ENCODE measurements around the gene BTK.
"Not testable (repeated sequence)": the region's sequence is repeated elsewhere in the genome, so short reads cannot be mapped to it uniquely, and the experiment has no call there.

Gene BTK

GRCh38 chrX:101348452-101349192 is 37.4 kb downstream of the BTK start, which contains the start of gene TIMM8A:
Gene TIMM8A (minus strand): TSS chrX:101348742. CDS start chrX:101348664, 78 bp downstream.
- H4K20me1 ChIP-seq (ENCODE audit: control insufficient read depth, insufficient read depth, low read depth, low read length): no peaks in the 10 kb centered on the region
- H3K79me2 ChIP-seq (ENCODE audit: control insufficient read depth, low read length): peaks cover 44% of the 10 kb centered on the region
- peak within 1 kb of the TSS; percentile 85 for H3K4me2 ChIP-seq (ENCODE audit: low read length)
- H3K27ac ChIP-seq (ENCODE audit: low read depth, low read length): peak within 1 kb of the TSS; percentile 62
- H3F3A ChIP-seq (ENCODE audit: control insufficient read depth, insufficient read depth): peaks cover 7% of the 10 kb centered on the region
- peaks cover 18% of the 10 kb centered on the region for H3K4me1 ChIP-seq (ENCODE audit: control insufficient read depth, low read length)
- no peaks in the 10 kb centered on the region for H3K9me2 ChIP-seq (replicated peaks; ENCODE audit: control insufficient read depth, low read length)
- H3K4me3 ChIP-seq (ENCODE audit: low read length): peak within 1 kb of the TSS; percentile 89
- no peaks in the 10 kb centered on the region for H3K27me3 ChIP-seq (ENCODE audit: control insufficient read depth, low read length)
- H3K36me3 ChIP-seq (ENCODE audit: control insufficient read depth, low read length): peaks cover 52% of the 10 kb centered on the region
- no peaks in the 10 kb centered on the region for H3K9me3 ChIP-seq (ENCODE audit: control insufficient read depth, insufficient read depth, low read length)
- no peak for TF ChIP-seq CTCF (IDR thresholded peaks at IDR 0.05; ENCODE audit: low read depth, low read length, poor library complexity, severe bottlenecking)

GRCh38 chrX:101347859-101348451 is 38.0 kb downstream of the BTK start:
- H3K4me1 ChIP-seq (ENCODE audit: control insufficient read depth, low read length): peaks cover 18% of the 10 kb centered on the region
- H3K27ac ChIP-seq (ENCODE audit: low read depth, low read length): peak overlapping the region; percentile 62
- H3K9me3 ChIP-seq (ENCODE audit: control insufficient read depth, insufficient read depth, low read length): no peaks in the 10 kb centered on the region

GRCh38 chrX:101337776-101338271 is 48.2 kb downstream of the BTK start:
- Histone ChIP-seq H3K9me2 (replicated peaks; ENCODE audit: control insufficient read depth, low read length) (no peaks in the 10 kb centered on the region), H3F3A (ENCODE audit: control insufficient read depth, insufficient read depth) (no peaks in the 10 kb centered on the region), H3K4me2 (ENCODE audit: low read length) (no peak overlapping the region), H3K27ac (ENCODE audit: low read depth, low read length) (no peak overlapping the region), H3K9me3 (ENCODE audit: control insufficient read depth, insufficient read depth, low read length) (no peaks in the 10 kb centered on the region), H4K20me1 (ENCODE audit: control insufficient read depth, insufficient read depth, low read depth, low read length) (no peaks in the 10 kb centered on the region), H3K79me2 (ENCODE audit: control insufficient read depth, low read length) (no peaks in the 10 kb centered on the region), H3K36me3 (ENCODE audit: control insufficient read depth, low read length) (no peaks in the 10 kb centered on the region), H3K27me3 (ENCODE audit: control insufficient read depth, low read length) (no peaks in the 10 kb centered on the region), H3K4me1 (ENCODE audit: control insufficient read depth, low read length) (no peaks in the 10 kb centered on the region), H3K4me3 (ENCODE audit: low read length) (no peak overlapping the region)
- TF ChIP-seq CTCF (IDR thresholded peaks at IDR 0.05; ENCODE audit: low read depth, low read length, poor library complexity, severe bottlenecking) (no peak), EZH2phosphoT487 (IDR thresholded peaks at IDR 0.05; ENCODE audit: borderline replicate concordance, low read length) (no peak)

More at GRCh38 chrX:101347859-101348451, 38.0 kb downstream of the BTK start:
- TF ChIP-seq CTCF (IDR thresholded peaks at IDR 0.05; ENCODE audit: low read depth, low read length, poor library complexity, severe bottlenecking): no peak
- TF ChIP-seq EZH2phosphoT487 (IDR thresholded peaks at IDR 0.05; ENCODE audit: borderline replicate concordance, low read length): no peak
- H3K4me2 ChIP-seq (ENCODE audit: low read length): peak overlapping the region; percentile 85
- H3K79me2 ChIP-seq (ENCODE audit: control insufficient read depth, low read length): peaks cover 44% of the 10 kb centered on the region
- no peaks in the 10 kb centered on the region for H3K9me2 ChIP-seq (replicated peaks; ENCODE audit: control insufficient read depth, low read length)
- peaks cover 7% of the 10 kb centered on the region for H3F3A ChIP-seq (ENCODE audit: control insufficient read depth, insufficient read depth)
- no peaks in the 10 kb centered on the region for H4K20me1 ChIP-seq (ENCODE audit: control insufficient read depth, insufficient read depth, low read depth, low read length)
- no peaks in the 10 kb centered on the region for H3K27me3 ChIP-seq (ENCODE audit: control insufficient read depth, low read length)
- peaks cover 45% of the 10 kb centered on the region for H3K36me3 ChIP-seq (ENCODE audit: control insufficient read depth, low read length)
- peak overlapping the region; percentile 89 for H3K4me3 ChIP-seq (ENCODE audit: low read length)

GRCh38 chrX:101334310-101334709 is 51.7 kb downstream of the BTK start:
- H3K9me3 ChIP-seq (ENCODE audit: control insufficient read depth, insufficient read depth, low read length); H3F3A ChIP-seq (ENCODE audit: control insufficient read depth, insufficient read depth); H4K20me1 ChIP-seq (ENCODE audit: control insufficient read depth, insufficient read depth, low read depth, low read length); H3K36me3 ChIP-seq (ENCODE audit: control insufficient read depth, low read length); H3K4me1 ChIP-seq (ENCODE audit: control insufficient read depth, low read length); H3K27ac ChIP-seq (ENCODE audit: low read depth, low read length); H3K4me2 ChIP-seq (ENCODE audit: low read length); H3K4me3 ChIP-seq (ENCODE audit: low read length); H3K79me2 ChIP-seq (ENCODE audit: control insufficient read depth, low read length); H3K9me2 ChIP-seq (replicated peaks; ENCODE audit: control insufficient read depth, low read length); H3K27me3 ChIP-seq (ENCODE audit: control insufficient read depth, low read length): not testable (repeated sequence)

GRCh38 chrX:101326600-101326999 is 59.4 kb downstream of the BTK start:
- H3K4me2 ChIP-seq (ENCODE audit: low read length): not testable (repeated sequence)

More at GRCh38 chrX:101326600-101326999, 59.4 kb downstream of the BTK start:
- H3K4me1 ChIP-seq (ENCODE audit: control insufficient read depth, low read length); H3K9me2 ChIP-seq (replicated peaks; ENCODE audit: control insufficient read depth, low read length); H4K20me1 ChIP-seq (ENCODE audit: control insufficient read depth, insufficient read depth, low read depth, low read length); H3K9me3 ChIP-seq (ENCODE audit: control insufficient read depth, insufficient read depth, low read length); H3F3A ChIP-seq (ENCODE audit: control insufficient read depth, insufficient read depth); H3K79me2 ChIP-seq (ENCODE audit: control insufficient read depth, low read length); H3K4me3 ChIP-seq (ENCODE audit: low read length); H3K36me3 ChIP-seq (ENCODE audit: control insufficient read depth, low read length); H3K27me3 ChIP-seq (ENCODE audit: control insufficient read depth, low read length); H3K27ac ChIP-seq (ENCODE audit: low read depth, low read length): not testable (repeated sequence)
